ENCODE results near the gene CHCHD3.

The CHCHD3 gene

GRCh38 chr7:132997505-132997904 lies 84.4 kb downstream of the CHCHD3 start:
- TF ChIP-seq, protein P1, sequence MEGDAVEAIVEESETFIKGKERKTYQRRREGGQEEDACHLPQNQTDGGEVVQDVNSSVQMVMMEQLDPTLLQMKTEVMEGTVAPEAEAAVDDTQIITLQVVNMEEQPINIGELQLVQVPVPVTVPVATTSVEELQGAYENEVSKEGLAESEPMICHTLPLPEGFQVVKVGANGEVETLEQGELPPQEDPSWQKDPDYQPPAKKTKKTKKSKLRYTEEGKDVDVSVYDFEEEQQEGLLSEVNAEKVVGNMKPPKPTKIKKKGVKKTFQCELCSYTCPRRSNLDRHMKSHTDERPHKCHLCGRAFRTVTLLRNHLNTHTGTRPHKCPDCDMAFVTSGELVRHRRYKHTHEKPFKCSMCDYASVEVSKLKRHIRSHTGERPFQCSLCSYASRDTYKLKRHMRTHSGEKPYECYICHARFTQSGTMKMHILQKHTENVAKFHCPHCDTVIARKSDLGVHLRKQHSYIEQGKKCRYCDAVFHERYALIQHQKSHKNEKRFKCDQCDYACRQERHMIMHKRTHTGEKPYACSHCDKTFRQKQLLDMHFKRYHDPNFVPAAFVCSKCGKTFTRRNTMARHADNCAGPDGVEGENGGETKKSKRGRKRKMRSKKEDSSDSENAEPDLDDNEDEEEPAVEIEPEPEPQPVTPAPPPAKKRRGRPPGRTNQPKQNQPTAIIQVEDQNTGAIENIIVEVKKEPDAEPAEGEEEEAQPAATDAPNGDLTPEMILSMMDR (IDR thresholded peaks at IDR 0.05; ENCODE audit: control extremely low read depth, extremely low read depth, low read depth, missing control alignments), result no peak
- DNase-seq (ENCODE audit: extremely low spot score), result no peak
- POLR2A ChIA-PET, result no interaction called here
- CTCF ChIA-PET, result no interaction called here

- CTCF ChIA-PET, result no interaction called here
- no peak for DNase-seq (ENCODE audit: extremely low spot score)
- TF ChIP-seq, protein P1 (IDR thresholded peaks at IDR 0.05; ENCODE audit: control extremely low read depth, extremely low read depth, low read depth, missing control alignments), result no peak
- POLR2A ChIA-PET, result no interaction called here
These were observed 85.2 kb downstream of the CHCHD3 start for GRCh38 chr7:132996581-132997242.

GRCh38 chr7:132993377-132994013 lies 88.4 kb downstream of the CHCHD3 start:
- CTCF ChIA-PET, result interaction anchor here (0.9 to 2.3 kb wide), 4 partner anchors 10 to 40 kb away, joined by 3 to 7 read pairs (median 4); no protein-coding TSS in a partner anchor
- DNase-seq (ENCODE audit: extremely low spot score), result no peak
- TF ChIP-seq, protein P1 (IDR thresholded peaks at IDR 0.05; ENCODE audit: control extremely low read depth, extremely low read depth, low read depth, missing control alignments), result no peak
- POLR2A ChIA-PET, result no interaction called here

- TF ChIP-seq, protein P1 (IDR thresholded peaks at IDR 0.05; ENCODE audit: control extremely low read depth, extremely low read depth, low read depth, missing control alignments), result no peak
- no peak for DNase-seq (ENCODE audit: extremely low spot score)
- CTCF ChIA-PET, result interaction anchor here (1.2 to 2.4 kb wide), 11 partner anchors 9 to 59 kb away, joined by 3 to 10 read pairs (median 4); no protein-coding TSS in a partner anchor
- POLR2A ChIA-PET, result interaction anchor here (0.6 kb wide), 1 partner anchor 324 kb away, joined by 3 read pairs; no protein-coding TSS in a partner anchor
These were observed 90.0 kb downstream of the CHCHD3 start for GRCh38 chr7:132991615-132992587.

DNA sequence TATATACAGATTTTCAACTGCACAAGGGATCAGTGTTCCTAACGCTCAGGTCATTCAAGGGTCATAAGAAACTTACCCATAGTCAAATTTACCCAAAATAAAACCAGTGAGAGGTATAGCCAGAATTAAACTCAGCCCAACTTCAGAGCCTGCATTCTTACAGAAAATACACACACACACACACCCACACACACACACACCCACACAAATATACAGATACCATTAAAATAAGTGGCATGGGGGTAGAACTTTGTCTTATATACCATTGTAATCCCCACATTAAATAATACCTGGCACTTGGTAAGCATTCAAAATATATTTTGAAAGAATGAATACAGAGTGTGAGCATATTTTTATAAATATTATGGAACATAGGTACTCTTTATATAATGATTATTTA lies 93.8 kb downstream of the CHCHD3 start:
- DNase-seq (ENCODE audit: extremely low spot score), result no peak
- ChIA-PET POLR2A (no interaction called here), CTCF (no interaction called here)
- TF ChIP-seq, protein P1 (IDR thresholded peaks at IDR 0.05; ENCODE audit: control extremely low read depth, extremely low read depth, low read depth, missing control alignments), result no peak

- TF ChIP-seq, protein P1 (IDR thresholded peaks at IDR 0.05; ENCODE audit: control extremely low read depth, extremely low read depth, low read depth, missing control alignments), result no peak
- CTCF ChIA-PET, result interaction anchor here (0.7 to 1.7 kb wide), 6 partner anchors 9 to 391 kb away, joined by 3 to 10 read pairs (median 3); no protein-coding TSS in a partner anchor
- no peak for DNase-seq (ENCODE audit: extremely low spot score)
- POLR2A ChIA-PET, result no interaction called here
These were observed 101.5 kb downstream of the CHCHD3 start for GRCh38 chr7:132980402-132980801.
